Prostate gland (tissue), 2 donors: ENCODE measurements around the gene ZSWIM6.

Source experiments
- POLR2A ChIP-seq: fragments of 450-650 bp; IDR thresholded peaks from one replicate; pipeline ENCODE4 v1.6.1; 2016; ENCODE audit warnings: antibody characterized with exemption, mild to moderate bottlenecking
- TF ChIP-seq, protein P1 (sequence below), 4 experiments: fragments of 200-600 bp in 2 of 4; fragments of 450-650 bp in 2 of 4; sonication (generic) in 2 of 4; IDR thresholded peaks; 1 replicate in 3 of 4; 2 replicates in 1 of 4; pipeline ENCODE4 v1.5.1; 2016 to 2019; ENCODE audit warnings: antibody characterized with exemption in 4 of 4, mild to moderate bottlenecking in 2 of 4, moderate library complexity in 2 of 4

DNA sequence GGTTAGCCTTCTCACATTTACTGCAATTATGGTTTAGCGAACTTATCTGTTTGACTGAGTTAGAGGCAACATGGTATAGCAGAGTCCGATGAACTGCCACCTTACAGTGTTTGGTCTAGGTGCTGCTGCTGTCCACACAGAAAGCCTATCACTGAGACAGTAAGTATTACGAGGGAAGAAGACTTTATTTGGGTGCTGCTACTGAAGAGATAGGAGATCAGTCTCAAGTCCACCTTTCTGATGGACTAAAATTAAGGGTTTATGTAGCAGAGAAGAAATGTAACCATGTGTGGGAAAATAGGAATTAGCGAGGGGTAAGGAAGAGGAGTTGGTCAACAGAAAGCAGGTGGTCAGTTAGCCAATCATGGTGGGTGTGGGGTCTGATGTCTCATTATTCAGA lies 109.7 kb downstream of the ZSWIM6 start:
- TF ChIP-seq, protein P1, sequence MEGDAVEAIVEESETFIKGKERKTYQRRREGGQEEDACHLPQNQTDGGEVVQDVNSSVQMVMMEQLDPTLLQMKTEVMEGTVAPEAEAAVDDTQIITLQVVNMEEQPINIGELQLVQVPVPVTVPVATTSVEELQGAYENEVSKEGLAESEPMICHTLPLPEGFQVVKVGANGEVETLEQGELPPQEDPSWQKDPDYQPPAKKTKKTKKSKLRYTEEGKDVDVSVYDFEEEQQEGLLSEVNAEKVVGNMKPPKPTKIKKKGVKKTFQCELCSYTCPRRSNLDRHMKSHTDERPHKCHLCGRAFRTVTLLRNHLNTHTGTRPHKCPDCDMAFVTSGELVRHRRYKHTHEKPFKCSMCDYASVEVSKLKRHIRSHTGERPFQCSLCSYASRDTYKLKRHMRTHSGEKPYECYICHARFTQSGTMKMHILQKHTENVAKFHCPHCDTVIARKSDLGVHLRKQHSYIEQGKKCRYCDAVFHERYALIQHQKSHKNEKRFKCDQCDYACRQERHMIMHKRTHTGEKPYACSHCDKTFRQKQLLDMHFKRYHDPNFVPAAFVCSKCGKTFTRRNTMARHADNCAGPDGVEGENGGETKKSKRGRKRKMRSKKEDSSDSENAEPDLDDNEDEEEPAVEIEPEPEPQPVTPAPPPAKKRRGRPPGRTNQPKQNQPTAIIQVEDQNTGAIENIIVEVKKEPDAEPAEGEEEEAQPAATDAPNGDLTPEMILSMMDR (IDR thresholded peaks at IDR 0.05) = no peak
- TF ChIP-seq POLR2A = no peak
